Measurements from ENCODE around the gene ZNF550.
"Not testable (repeated sequence)": the region's sequence is repeated elsewhere in the genome, so short reads cannot be mapped to it uniquely, and the experiment has no call there.

ZNF550 gene

DNA sequence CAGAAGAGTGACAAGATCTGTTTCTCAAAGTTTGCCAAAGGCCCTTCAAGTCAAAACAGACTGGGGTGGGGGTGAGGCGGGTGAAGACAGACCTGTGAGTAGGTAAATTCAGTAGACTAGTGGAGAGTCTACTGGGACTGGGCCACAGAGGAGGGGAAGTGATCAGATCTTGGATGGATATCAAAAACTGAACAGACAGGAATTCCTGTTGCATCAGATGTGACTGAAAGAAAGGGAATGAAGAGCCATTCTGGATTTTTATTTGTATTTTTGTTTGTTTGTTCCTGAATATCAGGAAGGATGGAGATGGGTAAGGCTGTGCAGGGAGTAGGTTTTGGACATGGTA is 71.4 kb downstream of the ZNF550 start:
- DNase-seq (ENCODE audit: low read depth, low spot score); in situ Hi-C loops (cut with HindIII; ENCODE audit: low sequenced_read_pairs): not testable (repeated sequence)
- H3K4me3 ChIP-seq (ENCODE audit: low read depth, low read length) = peak overlapping the region; percentile 37

DNA sequence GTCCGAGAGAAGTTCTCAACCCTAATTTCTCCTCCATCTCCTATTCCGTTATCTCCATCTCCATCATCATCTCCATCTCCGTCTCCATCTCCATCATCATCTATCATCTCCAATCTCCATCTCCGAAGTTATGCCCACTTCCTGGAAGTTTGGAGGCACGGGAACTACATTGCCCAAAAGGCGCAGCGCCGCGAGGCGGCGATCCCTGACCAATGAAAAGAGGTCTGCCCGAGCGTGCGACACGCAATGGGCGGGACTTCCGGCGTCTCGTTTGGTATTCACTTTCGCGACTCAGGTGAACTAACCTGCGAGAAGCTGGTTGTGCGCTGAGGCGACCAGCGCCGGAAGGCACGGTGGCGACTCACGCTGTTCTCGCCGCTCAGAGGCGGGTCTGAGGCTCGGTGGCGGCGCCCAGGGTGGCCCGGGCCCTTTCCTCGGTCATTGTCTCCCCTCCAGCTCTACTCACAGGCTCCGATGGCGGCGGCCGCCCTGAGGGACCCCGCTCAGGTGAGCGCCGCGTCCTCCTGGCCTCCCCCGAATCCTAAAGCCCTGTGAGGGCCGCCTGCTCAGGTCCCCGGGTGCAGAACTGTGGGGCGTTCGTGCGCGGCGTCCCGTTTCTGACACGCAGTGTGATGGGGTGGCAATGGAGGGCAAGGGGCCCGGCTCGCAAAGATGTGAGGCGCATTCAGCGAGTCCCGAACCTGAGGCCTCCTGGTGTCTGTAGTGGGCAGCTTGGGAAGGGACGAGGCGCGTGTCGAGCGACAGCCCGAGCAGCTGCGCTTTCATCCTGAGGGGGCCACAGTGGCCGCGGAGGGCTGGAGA is 72.0 kb downstream of the ZNF550 start, which contains the start of gene ZNF419:
Gene ZNF419 (plus strand): TSS at position 274 of the 822 bp plus-strand sequence. CDS start 201 bp downstream, at position 475.
- in situ Hi-C loops (cut with HindIII; ENCODE audit: low sequenced_read_pairs) = not testable (repeated sequence)
- H3K4me3 ChIP-seq (ENCODE audit: low read depth, low read length) = peak within 1 kb of the TSS; percentile 56
- DNase-seq (ENCODE audit: low read depth, low spot score) = peak; percentile 86

All from astrocyte of the spinal cord (primary cell).